Glutamatergic neuron (in vitro differentiated cells): Measurements from ENCODE around the gene SORCS1. TPM values are rescaled to one million over a fixed set of nuclear protein-coding genes. Genes with fewer than 3 reads are reported as not detected.

Source experiments
- DNase-seq: peaks from one replicate; pipeline ENCODE4 v3.0.0; 2022
- H3K27ac Mint-ChIP-seq: one replicate; pipeline ENCODE4 v1.8.0; 2020; ENCODE audit warnings: mild to moderate bottlenecking, mixed read lengths, inconsistent platforms; ENCODE audit not compliant: unreplicated experiment
- H3K27me3 Mint-ChIP-seq: one replicate; pipeline ENCODE4 v1.8.0; 2020; ENCODE audit warnings: mild to moderate bottlenecking, moderate library complexity, mixed read lengths, inconsistent platforms; ENCODE audit not compliant: unreplicated experiment
- H3K36me3 Mint-ChIP-seq: one replicate; pipeline ENCODE4 v1.8.0; 2020; ENCODE audit warnings: mild to moderate bottlenecking, mixed read lengths, inconsistent platforms; ENCODE audit not compliant: unreplicated experiment
- H3K4me1 Mint-ChIP-seq: one replicate; pipeline ENCODE4 v1.8.0; 2020; ENCODE audit warnings: mild to moderate bottlenecking, low read depth, mixed read lengths, inconsistent platforms; ENCODE audit not compliant: unreplicated experiment
- H3K4me3 Mint-ChIP-seq: one replicate; pipeline ENCODE4 v1.8.0; 2020; ENCODE audit warnings: mild to moderate bottlenecking, mixed read lengths, inconsistent platforms; ENCODE audit not compliant: unreplicated experiment
- H3K9me3 Mint-ChIP-seq: one replicate; pipeline ENCODE4 v1.8.0; 2020; ENCODE audit warnings: mild to moderate bottlenecking, moderate library complexity, mixed read lengths, inconsistent platforms; ENCODE audit not compliant: unreplicated experiment
- total RNA-seq: library from RNA; stranded (reverse); fragmentation: NEBNext Ultra II Directional; extraction: Animal tissue kit (Norgen Biotek cat#: 25700); gene quantifications from one replicate; pipeline ENCODE4 v1.2.1, GENCODE V29; 2021; ENCODE audit not compliant: unreplicated experiment
- TF ChIP-seq, protein P1 (sequence below): fragments of 200-600 bp; sonication (generic); IDR thresholded peaks from one replicate; pipeline ENCODE4 v1.5.0; 2021; ENCODE audit not compliant: partially characterized antibody, unreplicated experiment

Gene SORCS1
- total RNA-seq, 1 donor from 2014 or later = 3.3 TPM

DNA sequence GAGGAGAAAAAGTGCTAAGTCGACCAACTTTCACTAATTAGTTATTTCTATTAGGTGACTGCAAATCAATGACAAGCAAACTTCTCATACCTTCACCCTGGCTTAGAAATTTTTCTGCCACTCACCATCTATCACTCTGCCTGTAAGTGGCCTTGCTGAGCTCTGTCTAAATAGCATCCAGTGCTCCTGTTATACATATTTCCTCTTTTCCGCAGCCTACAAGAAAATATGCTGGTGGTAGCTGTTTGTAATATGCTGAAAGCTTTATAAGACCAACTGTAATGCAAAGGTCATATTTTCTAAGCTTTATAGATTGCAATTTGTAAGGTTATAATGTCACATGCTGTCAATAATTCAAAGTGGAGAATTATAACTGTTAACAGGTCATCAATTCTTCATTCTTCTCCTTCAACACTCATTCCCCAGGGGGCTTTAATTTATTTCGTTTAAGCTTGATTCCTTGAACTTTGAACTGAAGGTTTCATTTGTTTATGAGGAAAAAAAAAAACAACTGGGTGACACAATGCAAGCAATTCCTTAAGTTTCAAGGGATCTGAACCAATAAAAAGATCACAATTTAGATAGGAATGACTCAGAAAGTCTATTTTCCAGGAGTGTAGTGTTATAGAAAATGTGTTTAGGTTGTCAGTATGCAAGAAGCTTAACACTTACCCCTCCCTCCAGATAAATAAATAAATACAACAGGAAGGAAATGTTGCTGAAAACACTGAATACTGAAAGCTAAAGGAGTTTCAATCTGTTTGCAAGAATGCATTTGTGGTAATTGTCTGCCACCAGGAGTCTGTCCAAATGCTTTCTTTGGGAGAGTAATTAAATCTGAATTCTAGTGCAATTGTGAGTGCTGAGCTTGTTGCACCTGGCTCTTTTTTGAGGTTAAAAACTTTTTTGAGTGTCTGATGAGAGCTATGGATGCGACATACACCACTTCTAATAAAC, 183.7 kb downstream of the SORCS1 start:
- no peaks in the 10 kb centered on the region for H3K27me3 Mint-ChIP-seq
- TF ChIP-seq, protein P1, sequence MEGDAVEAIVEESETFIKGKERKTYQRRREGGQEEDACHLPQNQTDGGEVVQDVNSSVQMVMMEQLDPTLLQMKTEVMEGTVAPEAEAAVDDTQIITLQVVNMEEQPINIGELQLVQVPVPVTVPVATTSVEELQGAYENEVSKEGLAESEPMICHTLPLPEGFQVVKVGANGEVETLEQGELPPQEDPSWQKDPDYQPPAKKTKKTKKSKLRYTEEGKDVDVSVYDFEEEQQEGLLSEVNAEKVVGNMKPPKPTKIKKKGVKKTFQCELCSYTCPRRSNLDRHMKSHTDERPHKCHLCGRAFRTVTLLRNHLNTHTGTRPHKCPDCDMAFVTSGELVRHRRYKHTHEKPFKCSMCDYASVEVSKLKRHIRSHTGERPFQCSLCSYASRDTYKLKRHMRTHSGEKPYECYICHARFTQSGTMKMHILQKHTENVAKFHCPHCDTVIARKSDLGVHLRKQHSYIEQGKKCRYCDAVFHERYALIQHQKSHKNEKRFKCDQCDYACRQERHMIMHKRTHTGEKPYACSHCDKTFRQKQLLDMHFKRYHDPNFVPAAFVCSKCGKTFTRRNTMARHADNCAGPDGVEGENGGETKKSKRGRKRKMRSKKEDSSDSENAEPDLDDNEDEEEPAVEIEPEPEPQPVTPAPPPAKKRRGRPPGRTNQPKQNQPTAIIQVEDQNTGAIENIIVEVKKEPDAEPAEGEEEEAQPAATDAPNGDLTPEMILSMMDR = no peak
- no peak for DNase-seq
- H3K9me3 Mint-ChIP-seq = no peaks in the 10 kb centered on the region
- no peaks in the 10 kb centered on the region for H3K36me3 Mint-ChIP-seq
- H3K4me1 Mint-ChIP-seq = no peaks in the 10 kb centered on the region
- no peak overlapping the region for H3K27ac Mint-ChIP-seq
- no peak overlapping the region for H3K4me3 Mint-ChIP-seq

DNA sequence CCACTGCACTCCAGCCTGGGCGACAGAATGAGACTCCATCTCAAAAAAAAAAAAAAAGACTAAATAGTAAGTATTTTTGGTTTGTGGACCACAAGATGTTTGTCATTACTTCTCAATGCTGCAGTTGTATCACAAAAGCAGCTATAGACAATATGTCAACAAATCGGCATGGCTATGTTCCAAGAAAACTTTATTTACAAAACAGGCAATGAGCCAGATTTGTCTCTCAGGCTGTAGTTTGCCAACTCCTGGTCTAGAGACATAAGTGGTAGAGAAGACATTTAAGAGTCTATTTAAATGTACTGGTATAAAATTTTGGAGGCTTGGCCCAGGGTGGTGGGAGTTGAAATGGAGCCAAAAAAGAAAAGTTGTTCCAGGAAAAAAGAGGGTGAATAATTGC, 185.8 kb downstream of the SORCS1 start:
- H3K27ac Mint-ChIP-seq = no peak overlapping the region
- peaks cover 2% of the 10 kb centered on the region for H3K27me3 Mint-ChIP-seq
- DNase-seq = no peak
- TF ChIP-seq, protein P1 = no peak
- H3K4me3 Mint-ChIP-seq = no peak overlapping the region
- no peaks in the 10 kb centered on the region for H3K9me3 Mint-ChIP-seq
- no peaks in the 10 kb centered on the region for H3K4me1 Mint-ChIP-seq
- no peaks in the 10 kb centered on the region for H3K36me3 Mint-ChIP-seq

DNA sequence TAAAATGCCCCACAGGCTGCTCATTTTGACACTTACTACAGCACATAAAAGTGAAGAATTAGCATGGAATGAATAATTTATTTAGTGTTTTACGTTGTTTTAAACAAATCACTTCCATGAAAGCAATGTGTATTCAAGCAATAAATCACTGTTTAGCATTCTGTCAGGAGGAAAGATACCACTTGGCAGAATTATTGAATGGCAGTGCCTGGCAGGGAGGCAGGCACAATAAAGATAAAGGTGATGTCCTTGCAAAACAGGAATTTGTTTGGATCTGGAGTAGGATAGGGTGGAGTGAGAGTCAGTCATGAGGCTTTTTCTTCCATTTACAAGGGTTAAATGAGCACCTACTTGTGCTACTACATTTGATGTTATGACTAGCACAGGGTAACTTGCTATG, 190.8 kb downstream of the SORCS1 start:
- Mint-ChIP-seq H3K9me3 (no peaks in the 10 kb centered on the region), H3K4me1 (no peaks in the 10 kb centered on the region), H3K27ac (no peak overlapping the region), H3K4me3 (no peak overlapping the region), H3K36me3 (no peaks in the 10 kb centered on the region), H3K27me3 (peaks cover 2% of the 10 kb centered on the region)
- DNase-seq = no peak
- TF ChIP-seq, protein P1 = no peak

DNA sequence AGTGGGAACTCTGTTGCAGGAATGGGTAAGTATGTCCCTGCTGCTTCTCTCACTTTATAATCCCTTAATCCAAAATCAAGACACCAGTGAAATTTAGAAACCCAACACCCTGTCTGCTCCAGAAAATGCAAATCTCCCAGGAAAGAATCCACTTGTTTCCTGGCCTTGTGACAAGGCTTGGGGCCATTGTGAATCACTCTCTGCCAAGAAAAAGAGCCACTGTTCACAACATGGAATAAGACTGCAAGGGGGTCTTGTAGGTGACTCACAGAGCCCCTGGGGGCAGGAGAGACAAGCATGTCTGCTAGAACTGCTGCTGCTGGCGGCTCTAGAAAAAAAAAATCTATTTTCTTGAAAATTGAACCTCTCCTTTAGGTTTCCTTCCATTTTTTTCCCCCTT, 191.2 kb downstream of the SORCS1 start:
- TF ChIP-seq, protein P1 = no peak
- H3K4me1 Mint-ChIP-seq = no peaks in the 10 kb centered on the region
- H3K9me3 Mint-ChIP-seq = no peaks in the 10 kb centered on the region
- no peak overlapping the region for H3K27ac Mint-ChIP-seq
- H3K27me3 Mint-ChIP-seq = peaks cover 2% of the 10 kb centered on the region
- H3K36me3 Mint-ChIP-seq = no peaks in the 10 kb centered on the region
- no peak for DNase-seq
- H3K4me3 Mint-ChIP-seq = no peak overlapping the region

DNA sequence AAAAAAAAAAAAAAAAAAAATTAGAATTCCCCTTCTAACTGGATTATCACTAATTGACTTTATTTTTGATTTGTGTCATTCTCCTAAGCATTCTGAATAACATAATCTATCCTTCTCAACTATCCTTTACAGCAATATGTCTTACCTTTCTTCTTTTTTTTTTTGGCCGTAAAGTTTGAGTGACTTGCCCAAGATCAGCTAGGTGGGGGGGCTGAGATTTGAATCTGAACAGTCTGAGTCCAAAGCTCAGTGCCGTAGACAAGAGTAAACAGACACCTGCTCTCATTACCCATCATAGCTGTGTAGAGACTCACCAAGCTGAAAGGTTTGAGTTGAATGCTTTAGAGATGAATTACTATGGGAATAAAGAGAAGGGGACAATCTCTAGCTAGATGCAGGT, 192.1 kb downstream of the SORCS1 start:
- Mint-ChIP-seq H3K9me3 (no peaks in the 10 kb centered on the region), H3K36me3 (no peaks in the 10 kb centered on the region), H3K4me3 (no peak overlapping the region), H3K27me3 (peaks cover 2% of the 10 kb centered on the region), H3K4me1 (no peaks in the 10 kb centered on the region), H3K27ac (no peak overlapping the region)
- TF ChIP-seq, protein P1 = no peak
- DNase-seq = no peak
